HG02610 (cell line): Measurements from ENCODE around the gene ZFTA.
A peak's percentile ranks its signal among the peaks of the same experiment; 100 is the strongest.
"Not testable (repeated sequence)": the region's sequence is repeated elsewhere in the genome, so short reads cannot be mapped to it uniquely, and the experiment has no call there.

Source experiments
- ATAC-seq: cut with Tn5 transposase; IDR thresholded peaks from one replicate; pipeline ENCODE4 v1.9.1; 2021; ENCODE audit warnings: mild to moderate bottlenecking, moderate library complexity; ENCODE audit not compliant: unreplicated experiment

The ZFTA gene

DNA sequence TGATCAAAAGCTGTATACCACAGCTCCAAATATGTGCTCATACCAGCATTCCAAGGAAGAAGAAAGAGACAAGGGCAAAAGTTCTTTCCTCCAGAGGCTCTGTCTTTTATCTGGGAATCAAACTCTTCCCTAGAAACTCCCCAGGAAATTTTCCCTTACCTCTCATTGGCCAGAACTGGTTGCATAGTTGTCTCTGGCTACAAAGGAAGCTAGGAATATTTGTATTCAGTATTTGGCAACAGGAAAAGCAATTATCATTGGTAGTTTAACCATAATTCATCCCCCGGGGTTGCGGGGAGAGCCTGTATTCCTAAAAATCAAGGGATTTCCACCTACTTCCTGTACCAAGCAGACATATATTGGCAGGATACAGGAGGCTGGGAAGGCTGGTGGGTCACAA lies 10.5 kb upstream of the ZFTA start:
- no peak for ATAC-seq

- ATAC-seq, result no peak
Observed at GRCh38 chr11:63775191-63775590, 6.6 kb upstream of the ZFTA start.

DNA sequence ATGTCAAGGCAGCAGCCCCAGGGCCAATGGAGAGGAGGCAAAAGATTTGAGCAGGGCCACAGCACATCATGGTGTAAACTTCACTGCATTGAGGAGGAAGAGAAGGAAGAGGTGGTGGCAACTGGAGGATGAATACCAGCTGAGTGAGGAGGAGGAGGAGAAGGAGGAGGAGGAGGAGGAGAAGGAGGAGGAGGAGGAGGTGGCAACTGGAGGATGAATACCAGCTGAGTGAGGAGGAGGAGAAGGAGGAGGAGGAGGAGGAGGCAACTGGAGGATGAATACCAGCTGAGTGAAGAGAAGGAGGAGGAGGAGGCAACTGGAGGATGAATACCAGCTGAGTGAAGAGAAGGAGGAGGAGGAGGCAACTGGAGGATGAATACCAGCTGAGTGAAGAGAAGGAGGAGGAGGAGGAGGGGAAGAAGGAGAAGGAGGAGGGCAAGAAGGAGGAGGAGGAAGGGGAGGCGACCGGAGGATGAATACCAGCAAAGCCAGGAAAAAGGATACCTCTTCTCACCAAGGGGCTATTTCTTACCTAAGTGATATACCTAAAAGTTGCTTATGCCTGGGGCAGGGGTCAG lies 3.3 kb upstream of the ZFTA start:
- not testable (repeated sequence) for ATAC-seq

DNA sequence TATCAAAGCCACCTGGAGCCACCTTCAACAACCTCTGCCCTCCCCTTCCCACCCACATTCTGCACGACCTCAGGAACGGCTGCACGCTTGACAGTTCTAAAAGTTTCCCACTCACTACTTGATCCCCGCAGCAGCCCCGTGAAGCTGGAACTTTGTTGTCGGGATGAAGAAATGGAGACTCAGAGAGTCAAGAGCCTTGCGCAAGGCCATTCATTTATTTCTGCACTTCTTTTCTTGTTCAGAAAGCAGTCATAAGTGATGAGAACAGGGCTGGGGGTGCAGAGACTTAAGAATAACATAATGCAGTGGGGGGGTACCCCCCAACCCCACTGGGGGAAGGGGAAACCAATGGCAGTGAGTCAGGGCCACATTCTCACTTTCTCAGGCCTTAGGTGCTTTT lies 2.2 kb upstream of the ZFTA start:
- no peak for ATAC-seq

DNA sequence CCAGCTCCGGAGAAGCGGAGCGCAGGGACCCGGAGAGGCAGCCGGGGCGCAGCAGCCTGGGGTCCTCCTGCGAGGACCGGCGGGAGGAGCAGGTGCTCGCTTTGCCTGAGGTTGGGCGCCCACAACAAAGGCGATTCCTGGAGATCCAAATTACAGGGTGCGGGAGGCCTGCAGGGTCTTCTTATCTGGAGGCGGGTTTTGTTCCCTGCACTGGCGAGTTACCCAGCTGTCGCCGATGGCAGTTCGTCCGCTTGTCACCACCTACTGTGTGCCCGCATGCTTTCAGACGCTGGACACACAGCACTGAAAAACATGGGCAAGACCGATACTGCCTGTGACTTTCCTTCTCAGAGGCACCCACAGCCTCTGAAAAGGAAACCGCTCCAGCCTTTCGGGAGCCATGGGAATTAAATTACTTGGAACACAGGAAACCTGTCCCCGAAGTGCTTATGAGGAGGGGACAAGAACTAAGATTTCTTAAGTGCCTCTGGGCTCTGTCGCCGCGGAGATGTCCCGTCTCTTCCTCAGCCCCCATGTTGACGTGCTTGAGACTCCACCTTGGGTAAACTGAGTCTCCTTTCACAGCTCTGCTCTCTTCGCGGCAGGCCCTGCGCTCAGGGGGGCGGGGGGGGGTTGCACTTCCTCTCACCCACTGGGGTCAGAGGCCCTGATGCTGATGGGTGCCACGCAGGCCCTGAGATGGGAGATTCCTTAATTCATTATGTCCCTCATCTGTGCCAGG lies 1.3 kb upstream of the ZFTA start:
- ATAC-seq, result no peak

- ATAC-seq, result peak; percentile 44
Observed at GRCh38 chr11:63769042-63769713, 603 bp upstream of the ZFTA start.

GRCh38 chr11:63767565-63768236 lies 874 bp downstream of the ZFTA start:
- ATAC-seq, result no peak

DNA sequence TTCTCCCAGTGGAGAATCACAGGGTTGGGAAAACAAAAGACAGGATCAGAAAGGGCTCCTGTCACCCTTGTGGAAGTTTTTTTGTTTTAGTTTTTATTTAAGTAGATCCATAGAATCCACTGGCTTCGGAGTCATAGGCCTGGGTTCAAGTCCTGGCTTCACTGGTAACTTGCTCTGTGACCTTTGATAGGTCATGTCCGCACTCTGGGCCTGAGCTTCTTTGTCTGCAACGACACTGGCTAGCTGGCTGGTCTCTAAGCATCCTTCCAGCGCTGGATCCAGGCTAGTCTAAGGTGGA lies 1.4 kb downstream of the ZFTA start:
- no peak for ATAC-seq

- no peak for ATAC-seq
Observed at GRCh38 chr11:63766531-63767235, 1.9 kb downstream of the ZFTA start.

DNA sequence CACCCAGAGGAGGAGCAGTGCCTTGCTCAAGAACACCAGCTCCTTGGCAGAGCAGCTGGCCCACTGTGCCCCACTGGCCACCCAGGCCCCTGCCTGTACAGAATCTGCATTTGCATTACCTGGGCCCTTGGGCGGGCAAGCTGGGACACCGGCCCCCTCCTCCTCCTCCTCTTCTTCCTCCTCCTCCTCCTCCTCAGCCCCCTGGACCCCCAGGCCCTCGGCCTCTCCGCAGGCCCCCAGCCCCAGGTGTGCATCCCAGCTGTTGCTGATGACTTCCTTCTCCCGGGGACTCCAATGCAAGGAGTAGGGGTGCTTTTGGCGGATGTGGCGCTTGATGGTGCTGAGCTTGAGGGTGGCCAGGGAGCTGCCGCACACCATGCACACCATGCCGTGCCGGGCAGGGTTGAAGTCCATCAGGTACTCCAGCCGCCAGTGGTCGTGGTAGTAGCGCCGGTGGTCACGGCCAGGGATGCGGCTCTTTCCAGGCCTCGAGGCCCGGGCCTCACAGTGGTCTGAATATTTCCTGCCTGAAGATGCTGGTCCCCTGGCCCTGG lies 2.8 kb downstream of the ZFTA start:
- ATAC-seq, result no peak

- no peak for ATAC-seq
Observed at GRCh38 chr11:63764679-63765647, 3.6 kb downstream of the ZFTA start.

- no peak for ATAC-seq
Observed at GRCh38 chr11:63764340-63764678, 4.3 kb downstream of the ZFTA start.

DNA sequence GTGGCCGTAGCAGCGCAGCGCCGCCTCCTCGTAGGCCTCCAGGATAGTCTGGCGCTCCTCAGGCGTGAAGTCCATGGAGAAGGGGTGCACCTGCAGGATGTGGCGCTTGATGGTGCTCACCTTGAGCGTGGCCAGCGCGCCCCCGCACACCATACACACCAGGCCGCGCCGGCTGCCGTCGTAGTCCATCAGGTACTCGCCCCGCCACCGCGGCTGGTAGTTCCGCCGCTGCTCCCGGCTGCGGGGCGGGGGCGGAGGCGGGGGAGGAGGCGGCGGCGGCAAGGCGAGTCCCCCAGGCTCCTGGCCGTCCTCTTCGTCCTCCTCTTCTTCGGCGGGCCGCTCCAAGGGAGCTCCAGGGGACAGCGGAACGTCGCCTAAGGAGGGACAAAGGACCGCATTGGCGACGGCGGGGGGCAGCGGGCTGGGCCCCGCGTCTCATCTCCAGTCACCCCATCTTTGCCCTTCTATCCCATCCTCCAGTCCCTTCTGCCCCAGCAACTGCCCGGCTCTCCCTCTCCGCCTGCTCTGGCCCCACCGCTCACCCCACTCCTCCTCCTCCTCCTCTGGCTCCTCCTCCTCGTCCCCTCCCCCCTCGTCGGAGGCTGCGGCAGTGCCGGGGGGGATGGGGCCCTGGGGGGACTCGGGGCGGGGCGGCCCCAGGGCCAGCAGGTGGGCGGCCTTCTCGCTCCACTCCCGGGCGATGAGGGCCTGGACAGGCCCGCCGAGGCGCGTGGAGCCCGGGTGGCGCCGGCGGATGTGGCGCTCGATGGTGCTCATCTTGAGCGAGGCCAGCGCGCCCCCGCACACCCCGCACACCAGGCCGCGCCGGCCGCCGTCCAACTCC lies 4.9 kb downstream of the ZFTA start:
- no peak for ATAC-seq

DNA sequence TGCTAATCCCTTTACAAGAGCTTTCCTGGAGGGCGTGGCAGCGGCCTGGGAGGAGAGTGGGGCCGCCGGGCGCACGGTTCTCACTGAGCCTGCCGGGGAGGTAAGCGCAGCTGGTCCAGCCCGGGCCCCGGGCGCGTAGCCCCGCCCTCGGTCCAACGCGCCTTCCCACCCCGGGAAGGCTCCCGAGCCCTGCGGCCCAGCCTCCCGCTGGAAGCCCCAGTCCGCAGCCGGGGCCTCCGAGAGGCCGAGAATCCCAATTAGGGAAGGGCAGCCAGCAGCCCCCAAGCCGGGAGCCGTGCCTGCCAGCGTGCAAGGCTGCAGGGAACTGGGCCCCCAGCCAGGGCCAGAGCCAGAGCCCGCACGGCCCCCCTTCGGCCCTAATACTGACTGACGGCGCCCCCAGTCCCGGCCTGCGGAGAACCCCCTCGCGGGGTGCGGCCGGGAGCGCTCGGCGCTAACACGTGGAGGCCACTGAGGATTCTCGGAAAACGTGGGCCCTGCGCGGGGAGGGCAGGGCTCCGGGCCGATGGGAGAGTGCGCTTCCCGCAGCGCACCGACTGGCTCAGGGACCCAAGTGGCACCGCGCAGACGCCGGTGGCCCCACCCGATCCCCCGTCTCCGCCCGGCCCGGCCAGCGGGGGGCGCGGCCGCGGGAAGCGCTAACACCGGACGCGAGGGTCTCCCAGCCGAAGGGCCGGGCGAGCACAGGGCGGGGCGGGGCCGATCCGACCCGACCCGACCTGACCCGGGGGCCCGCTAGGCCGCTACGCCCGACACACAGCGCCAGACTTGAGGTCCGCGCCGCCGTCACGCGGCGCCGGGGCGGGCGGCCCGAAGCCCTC lies 5.7 kb downstream of the ZFTA start:
- no peak for ATAC-seq

- no peak for ATAC-seq
Observed at GRCh38 chr11:63761931-63762653, 6.5 kb downstream of the ZFTA start.

GRCh38 chr11:63761188-63761587 lies 7.4 kb downstream of the ZFTA start:
- ATAC-seq, result no peak

- ATAC-seq, result no peak
Observed at GRCh38 chr11:63760487-63761079, 8.0 kb downstream of the ZFTA start.
